Esophagus muscularis mucosa (tissue), 3 donors: ENCODE results near the gene FAM222B.

ENCODE experiments used
- EP300 ChIP-seq: sonication (generic); formaldehyde crosslinking; IDR thresholded peaks from one replicate; pipeline ENCODE4 v1.6.1; 2017; ENCODE audit warnings: antibody characterized with exemption
- TF ChIP-seq, protein P1 (sequence below), 3 experiments: fragments of 200-600 bp in 2 of 3; fragments of 450-650 bp in 1 of 3; sonication (generic) in 2 of 3; IDR thresholded peaks; one replicate each; pipeline ENCODE4 v1.5.1; 2017 to 2019; ENCODE audit warnings: antibody characterized with exemption in 3 of 3, mild to moderate bottlenecking in 2 of 3, moderate library complexity in 1 of 3

DNA sequence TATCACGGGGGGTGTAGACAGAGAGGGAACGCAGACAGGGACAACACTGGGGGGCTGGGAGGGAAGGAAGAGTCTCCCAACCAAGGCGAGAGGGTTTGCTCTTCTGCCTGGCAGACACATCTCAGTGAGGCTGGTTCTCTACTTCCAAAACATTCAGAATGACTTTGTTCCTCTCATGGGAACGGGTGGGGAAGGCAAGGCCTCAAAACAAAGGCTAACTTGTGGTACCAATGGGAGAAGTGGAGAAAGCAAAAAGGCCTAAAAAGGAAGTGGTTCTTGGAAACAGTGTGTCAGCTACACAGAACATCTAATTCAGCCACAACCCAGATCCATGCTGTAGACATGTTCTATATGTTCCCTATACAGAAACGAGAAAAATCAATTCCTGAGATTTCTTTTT, 47.4 kb upstream of the FAM222B start:
- TF ChIP-seq, protein P1, sequence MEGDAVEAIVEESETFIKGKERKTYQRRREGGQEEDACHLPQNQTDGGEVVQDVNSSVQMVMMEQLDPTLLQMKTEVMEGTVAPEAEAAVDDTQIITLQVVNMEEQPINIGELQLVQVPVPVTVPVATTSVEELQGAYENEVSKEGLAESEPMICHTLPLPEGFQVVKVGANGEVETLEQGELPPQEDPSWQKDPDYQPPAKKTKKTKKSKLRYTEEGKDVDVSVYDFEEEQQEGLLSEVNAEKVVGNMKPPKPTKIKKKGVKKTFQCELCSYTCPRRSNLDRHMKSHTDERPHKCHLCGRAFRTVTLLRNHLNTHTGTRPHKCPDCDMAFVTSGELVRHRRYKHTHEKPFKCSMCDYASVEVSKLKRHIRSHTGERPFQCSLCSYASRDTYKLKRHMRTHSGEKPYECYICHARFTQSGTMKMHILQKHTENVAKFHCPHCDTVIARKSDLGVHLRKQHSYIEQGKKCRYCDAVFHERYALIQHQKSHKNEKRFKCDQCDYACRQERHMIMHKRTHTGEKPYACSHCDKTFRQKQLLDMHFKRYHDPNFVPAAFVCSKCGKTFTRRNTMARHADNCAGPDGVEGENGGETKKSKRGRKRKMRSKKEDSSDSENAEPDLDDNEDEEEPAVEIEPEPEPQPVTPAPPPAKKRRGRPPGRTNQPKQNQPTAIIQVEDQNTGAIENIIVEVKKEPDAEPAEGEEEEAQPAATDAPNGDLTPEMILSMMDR (IDR thresholded peaks at IDR 0.05) = no peak
- no peak for TF ChIP-seq EP300
